KMS-11 (cell line): Measurements from ENCODE around the gene METAP2.

Experiments used
- H2AFZ ChIP-seq: fragments of 200-600 bp; sonication (generic); 2 replicates; pipeline ENCODE4 v1.6.1; 2016; ENCODE audit warnings: antibody characterized with exemption, mixed run types, low read depth
- H3K27ac ChIP-seq: fragments of 200-600 bp; sonication (generic); 2 replicates; pipeline ENCODE4 v1.6.1; 2016; ENCODE audit warnings: mild to moderate bottlenecking, mixed run types
- H3K27me3 ChIP-seq: fragments of 200-600 bp; sonication (generic); 2 replicates; pipeline ENCODE4 v1.6.1; 2017; ENCODE audit warnings: mild to moderate bottlenecking, low read depth, mixed run types, moderate library complexity; ENCODE audit not compliant: insufficient read depth
- H3K36me3 ChIP-seq: fragments of 200-600 bp; sonication (generic); 2 replicates; pipeline ENCODE4 v1.6.1; 2017; ENCODE audit warnings: mild to moderate bottlenecking, mixed run types; ENCODE audit not compliant: insufficient read depth
- H3K4me1 ChIP-seq: fragments of 200-600 bp; sonication (generic); 2 replicates; pipeline ENCODE4 v1.6.1; 2016; ENCODE audit warnings: mild to moderate bottlenecking, low read depth, mixed run types; ENCODE audit not compliant: poor library complexity, severe bottlenecking
- H3K4me2 ChIP-seq: fragments of 200-600 bp; sonication (generic); 2 replicates; pipeline ENCODE4 v1.7.0; 2016; ENCODE audit warnings: mild to moderate bottlenecking, mixed run types
- H3K4me3 ChIP-seq: fragments of 200-600 bp; sonication (generic); IDR thresholded peaks from 2 replicates; pipeline ENCODE4 v1.6.1; 2017; ENCODE audit warnings: low read depth, low read length, mixed read lengths; ENCODE audit not compliant: insufficient read depth
- H3K79me2 ChIP-seq: fragments of 200-600 bp; sonication (generic); 2 replicates; pipeline ENCODE4 v1.6.1; 2016; ENCODE audit warnings: low read depth, mixed run types; ENCODE audit not compliant: insufficient read depth
- H3K9ac ChIP-seq: fragments of 200-600 bp; sonication (generic); 2 replicates; pipeline ENCODE4 v1.6.1; 2016; ENCODE audit warnings: mild to moderate bottlenecking, mixed run types
- H4K20me1 ChIP-seq: fragments of 200-600 bp; sonication (generic); 2 replicates; pipeline ENCODE4 v1.6.1; 2016; ENCODE audit warnings: mild to moderate bottlenecking, mixed run types; ENCODE audit not compliant: insufficient read depth
- TF ChIP-seq, protein P1 (sequence below): fragments of 200-600 bp; sonication (generic); conservative IDR thresholded peaks from 2 replicates; pipeline ENCODE4 v1.6.1; 2017; ENCODE audit warnings: low read depth, mild to moderate bottlenecking, antibody characterized with exemption, low read length, moderate library complexity, mixed read lengths

The METAP2 gene

DNA sequence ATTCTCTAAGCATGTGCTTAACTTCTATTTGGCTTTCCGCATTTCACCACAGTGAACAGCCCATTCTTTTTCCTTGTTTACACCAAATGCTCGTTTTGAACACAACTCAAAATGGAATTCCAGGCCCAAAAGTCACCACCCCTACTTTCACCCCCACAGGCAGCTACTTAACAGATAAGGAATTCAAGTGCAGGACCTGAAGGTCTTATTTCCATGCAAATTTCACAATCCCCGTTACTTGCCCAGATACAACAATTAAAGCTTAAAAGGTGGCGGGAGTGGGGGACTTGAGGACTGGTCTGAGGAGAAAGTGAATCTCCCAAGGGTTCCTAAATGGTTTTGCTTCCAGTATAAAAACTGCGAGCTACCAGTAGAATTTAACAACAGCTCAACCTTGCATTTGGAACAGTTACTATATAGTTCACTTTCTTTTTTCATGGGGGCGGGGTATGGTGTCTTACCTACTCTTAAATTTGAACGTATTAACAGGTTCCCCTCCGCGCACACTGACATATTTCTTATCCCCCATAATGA lies 73.6 kb downstream of the METAP2 start:
- Histone ChIP-seq H3K4me2 (no peak overlapping the region), H4K20me1 (no peaks in the 10 kb centered on the region), H2AFZ (no peak overlapping the region), H3K27me3 (no peaks in the 10 kb centered on the region), H3K36me3 (no peaks in the 10 kb centered on the region), H3K27ac (no peak overlapping the region), H3K9ac (no peak overlapping the region), H3K4me3 (no peak overlapping the region), H3K79me2 (no peaks in the 10 kb centered on the region), H3K4me1 (no peaks in the 10 kb centered on the region)
- TF ChIP-seq, protein P1, sequence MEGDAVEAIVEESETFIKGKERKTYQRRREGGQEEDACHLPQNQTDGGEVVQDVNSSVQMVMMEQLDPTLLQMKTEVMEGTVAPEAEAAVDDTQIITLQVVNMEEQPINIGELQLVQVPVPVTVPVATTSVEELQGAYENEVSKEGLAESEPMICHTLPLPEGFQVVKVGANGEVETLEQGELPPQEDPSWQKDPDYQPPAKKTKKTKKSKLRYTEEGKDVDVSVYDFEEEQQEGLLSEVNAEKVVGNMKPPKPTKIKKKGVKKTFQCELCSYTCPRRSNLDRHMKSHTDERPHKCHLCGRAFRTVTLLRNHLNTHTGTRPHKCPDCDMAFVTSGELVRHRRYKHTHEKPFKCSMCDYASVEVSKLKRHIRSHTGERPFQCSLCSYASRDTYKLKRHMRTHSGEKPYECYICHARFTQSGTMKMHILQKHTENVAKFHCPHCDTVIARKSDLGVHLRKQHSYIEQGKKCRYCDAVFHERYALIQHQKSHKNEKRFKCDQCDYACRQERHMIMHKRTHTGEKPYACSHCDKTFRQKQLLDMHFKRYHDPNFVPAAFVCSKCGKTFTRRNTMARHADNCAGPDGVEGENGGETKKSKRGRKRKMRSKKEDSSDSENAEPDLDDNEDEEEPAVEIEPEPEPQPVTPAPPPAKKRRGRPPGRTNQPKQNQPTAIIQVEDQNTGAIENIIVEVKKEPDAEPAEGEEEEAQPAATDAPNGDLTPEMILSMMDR, result no peak

DNA sequence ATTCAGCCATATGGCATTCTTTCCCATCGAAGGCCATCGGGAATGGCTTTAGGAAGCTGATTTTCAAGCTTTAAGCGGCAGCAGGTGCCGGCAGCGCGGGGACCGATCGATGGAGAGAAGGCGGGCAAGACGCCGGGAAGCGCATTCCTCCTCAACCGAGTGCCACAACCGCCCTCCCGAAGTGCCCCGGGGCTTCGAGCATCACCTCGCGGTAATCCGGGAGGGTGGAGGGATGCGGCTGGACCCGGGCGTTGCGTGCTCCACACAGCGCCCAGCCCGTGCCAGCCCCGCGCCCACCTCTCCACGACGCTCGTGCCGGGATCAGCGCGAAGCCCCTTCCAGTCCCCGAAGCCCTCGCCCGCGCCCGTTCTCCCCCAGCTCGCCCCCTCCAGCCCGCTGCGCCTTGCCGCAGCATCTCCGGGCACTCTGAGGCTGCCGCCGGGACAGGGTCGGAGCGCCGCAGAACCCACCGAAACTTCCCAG lies 74.1 kb downstream of the METAP2 start:
- Histone ChIP-seq H4K20me1 (no peaks in the 10 kb centered on the region), H3K79me2 (no peaks in the 10 kb centered on the region), H3K27me3 (no peaks in the 10 kb centered on the region), H3K27ac (no peak overlapping the region), H3K9ac (no peak overlapping the region), H2AFZ (no peak overlapping the region), H3K36me3 (no peaks in the 10 kb centered on the region), H3K4me3 (no peak overlapping the region), H3K4me2 (no peak overlapping the region), H3K4me1 (no peaks in the 10 kb centered on the region)
- TF ChIP-seq, protein P1, result no peak

GRCh38 chr12:95548539-95549391 lies 74.8 kb downstream of the METAP2 start:
- Histone ChIP-seq H3K4me2 (no peak overlapping the region), H2AFZ (no peak overlapping the region), H3K36me3 (no peaks in the 10 kb centered on the region), H3K4me3 (no peak overlapping the region), H3K4me1 (no peaks in the 10 kb centered on the region), H4K20me1 (no peaks in the 10 kb centered on the region), H3K9ac (no peak overlapping the region), H3K79me2 (no peaks in the 10 kb centered on the region), H3K27ac (no peak overlapping the region), H3K27me3 (no peaks in the 10 kb centered on the region)
- TF ChIP-seq, protein P1, result no peak

DNA sequence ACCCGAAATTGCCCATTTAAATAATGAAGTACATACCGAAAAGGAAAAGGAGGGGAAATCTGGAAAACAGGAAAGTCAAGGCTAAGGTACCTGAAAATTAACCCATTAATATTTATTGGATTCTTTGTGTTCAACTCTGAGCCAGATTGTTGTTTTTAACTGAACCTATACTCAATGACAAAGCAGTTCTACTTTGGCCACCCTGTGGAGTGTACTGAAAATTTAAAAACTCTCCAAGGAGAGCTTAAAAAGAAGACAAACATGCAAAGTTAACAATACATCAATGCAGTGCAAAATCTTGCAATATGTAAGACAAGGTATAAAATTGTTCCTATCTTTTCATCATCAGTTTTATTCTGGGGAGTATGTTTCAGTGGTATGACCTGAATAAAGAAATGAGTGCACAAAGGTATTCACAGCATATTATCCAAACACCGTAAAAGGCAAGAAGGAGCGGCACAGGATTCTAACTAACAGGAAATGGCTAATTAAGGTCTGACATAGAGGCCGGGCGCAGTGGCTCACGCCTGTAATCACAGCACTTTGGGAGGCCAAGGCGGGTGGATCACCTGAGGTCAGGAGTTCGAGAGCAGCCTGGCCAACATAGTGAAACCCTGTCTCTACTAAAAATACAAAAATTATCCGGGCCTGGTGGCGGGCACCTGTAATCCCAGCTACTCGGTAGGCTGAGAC lies 75.6 kb downstream of the METAP2 start:
- Histone ChIP-seq H3K27ac (no peak overlapping the region), H2AFZ (no peak overlapping the region), H3K9ac (no peak overlapping the region), H3K36me3 (no peaks in the 10 kb centered on the region), H3K4me3 (no peak overlapping the region), H3K27me3 (no peaks in the 10 kb centered on the region), H3K79me2 (no peaks in the 10 kb centered on the region), H4K20me1 (no peaks in the 10 kb centered on the region), H3K4me1 (no peaks in the 10 kb centered on the region), H3K4me2 (no peak overlapping the region)
- TF ChIP-seq, protein P1, result no peak
